Epithelial cell of proximal tubule (primary cell): Measurements from ENCODE around the gene CTAG1B. TPM values are rescaled to one million over a fixed set of nuclear protein-coding genes. Genes with fewer than 3 reads are reported as not detected.
"Not testable (repeated sequence)": the region's sequence is repeated elsewhere in the genome, so short reads cannot be mapped to it uniquely, and the experiment has no call there.

Experiments
- DNase-seq: peaks from one replicate; pipeline ENCODE4 v3.0.0-alpha.2; 2011; ENCODE audit warnings: low read depth
- H3K4me3 ChIP-seq: 2 replicates; pipeline ENCODE4 v1.5.1; 2011; ENCODE audit warnings: low read depth, mild to moderate bottlenecking, low read length
- total RNA-seq: library from RNA; depleted of rRNA; stranded (reverse); fragments of >200 nt; gene quantifications from 2 replicates; pipeline ENCODE4 v1.2.3, GENCODE V29; 2015
- TF ChIP-seq, protein P1 (sequence below): conservative IDR thresholded peaks from 2 replicates; pipeline ENCODE4 v1.5.1; 2012; ENCODE audit warnings: low read depth, mild to moderate bottlenecking, low read length

The CTAG1B gene
- total RNA-seq, 1 donor from 2014 or later: not detected

DNA sequence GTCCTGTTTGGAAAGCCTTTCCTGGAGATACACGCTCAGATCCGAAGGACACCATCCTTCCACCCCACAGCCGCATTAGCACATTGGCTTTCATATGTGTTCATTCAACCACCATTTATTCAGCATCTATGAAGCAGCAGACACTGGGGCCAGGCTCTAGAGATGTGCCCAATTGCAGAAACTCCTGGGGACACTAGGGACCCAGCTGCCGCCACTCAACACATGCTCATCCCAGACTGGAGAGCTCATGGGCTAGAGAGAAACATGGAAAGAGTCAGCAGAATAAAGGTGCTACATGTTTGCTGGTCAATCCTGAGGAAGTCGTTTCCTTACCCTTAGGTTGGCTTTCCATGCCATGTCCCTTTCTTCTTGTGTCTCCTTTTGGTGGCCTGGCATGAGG is 26.6 kb downstream of the CTAG1B start:
- TF ChIP-seq, protein P1, sequence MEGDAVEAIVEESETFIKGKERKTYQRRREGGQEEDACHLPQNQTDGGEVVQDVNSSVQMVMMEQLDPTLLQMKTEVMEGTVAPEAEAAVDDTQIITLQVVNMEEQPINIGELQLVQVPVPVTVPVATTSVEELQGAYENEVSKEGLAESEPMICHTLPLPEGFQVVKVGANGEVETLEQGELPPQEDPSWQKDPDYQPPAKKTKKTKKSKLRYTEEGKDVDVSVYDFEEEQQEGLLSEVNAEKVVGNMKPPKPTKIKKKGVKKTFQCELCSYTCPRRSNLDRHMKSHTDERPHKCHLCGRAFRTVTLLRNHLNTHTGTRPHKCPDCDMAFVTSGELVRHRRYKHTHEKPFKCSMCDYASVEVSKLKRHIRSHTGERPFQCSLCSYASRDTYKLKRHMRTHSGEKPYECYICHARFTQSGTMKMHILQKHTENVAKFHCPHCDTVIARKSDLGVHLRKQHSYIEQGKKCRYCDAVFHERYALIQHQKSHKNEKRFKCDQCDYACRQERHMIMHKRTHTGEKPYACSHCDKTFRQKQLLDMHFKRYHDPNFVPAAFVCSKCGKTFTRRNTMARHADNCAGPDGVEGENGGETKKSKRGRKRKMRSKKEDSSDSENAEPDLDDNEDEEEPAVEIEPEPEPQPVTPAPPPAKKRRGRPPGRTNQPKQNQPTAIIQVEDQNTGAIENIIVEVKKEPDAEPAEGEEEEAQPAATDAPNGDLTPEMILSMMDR: no peak
- DNase-seq: no peak
- no peak overlapping the region for H3K4me3 ChIP-seq

DNA sequence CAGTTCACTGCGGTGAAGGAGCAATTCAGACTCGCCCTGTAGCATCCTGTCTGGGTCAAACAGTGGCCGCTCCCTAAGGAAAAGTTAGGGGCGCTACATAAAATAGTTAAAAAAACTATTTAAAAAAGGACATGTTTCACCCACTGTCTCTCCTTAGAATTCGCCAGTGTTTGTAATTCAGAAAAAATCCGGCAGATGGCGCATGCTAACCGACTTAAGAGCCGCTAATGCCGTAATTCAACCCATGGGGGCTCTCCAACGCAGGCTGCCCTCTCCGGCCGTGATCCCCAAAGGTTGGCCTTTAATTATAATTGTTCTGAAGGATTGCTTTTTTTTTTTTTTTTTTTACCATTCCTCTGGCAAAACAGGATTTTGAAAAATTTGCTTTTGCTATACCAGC is 28.7 kb downstream of the CTAG1B start:
- H3K4me3 ChIP-seq, DNase-seq: not testable (repeated sequence)

DNA sequence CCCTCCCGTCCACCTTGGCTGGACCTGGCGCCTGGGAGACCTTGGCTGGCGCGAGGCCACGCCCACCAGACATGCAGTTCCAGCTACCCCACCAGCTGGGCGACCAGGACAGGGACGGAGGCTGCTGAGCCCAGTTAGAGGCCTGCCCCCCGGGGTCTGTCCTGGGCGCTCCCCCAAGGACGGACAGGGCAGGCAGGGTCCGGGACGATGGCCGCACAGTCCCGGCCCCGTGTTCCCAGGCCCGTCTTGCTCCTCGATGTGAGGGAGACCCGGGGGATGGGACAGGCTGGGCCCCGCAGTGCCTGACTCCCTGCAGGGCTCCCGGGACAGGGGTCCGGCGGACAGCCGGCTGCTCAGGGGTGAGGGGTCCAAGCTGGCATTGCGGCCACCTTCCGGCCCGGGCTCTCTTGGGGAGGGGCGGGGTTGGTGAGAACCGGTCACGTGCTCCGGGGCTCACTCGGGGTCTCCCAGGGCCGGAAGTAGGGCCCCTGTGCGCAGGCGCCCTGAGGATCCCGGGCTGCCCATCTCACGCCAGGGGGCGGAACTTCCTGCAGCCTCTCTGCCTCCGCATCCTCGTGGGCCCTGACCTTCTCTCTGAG is 34.4 kb downstream of the CTAG1B start, which contains the start of gene CTAG1A:
Gene CTAG1A, plus strand, starts transcription at position 549 of the 599 bp plus-strand sequence. CDS start 74 bp downstream, outside the sequence.
- H3K4me3 ChIP-seq: not testable (repeated sequence)

DNA sequence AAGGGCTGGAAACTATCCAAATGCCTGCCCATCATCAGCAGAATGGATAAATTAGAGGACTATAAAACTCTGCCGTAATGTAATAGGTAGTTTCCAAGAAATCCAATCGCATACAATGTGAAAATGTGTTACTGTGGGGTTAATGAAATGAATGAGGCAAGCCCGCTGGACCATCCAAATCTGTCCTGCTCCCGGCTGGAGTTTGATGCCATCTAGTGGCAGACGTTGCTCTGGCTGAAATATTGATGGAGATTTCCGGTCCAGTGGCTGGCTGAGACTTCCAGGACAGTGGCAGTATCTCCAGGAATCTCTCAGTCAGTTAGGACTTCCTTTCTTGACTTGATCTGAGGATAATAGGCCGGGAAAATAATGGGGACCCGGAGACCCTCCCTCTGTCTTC is 36.1 kb downstream of the CTAG1B start:
- not testable (repeated sequence) for H3K4me3 ChIP-seq, DNase-seq

More for the DNA sequence above, 34.4 kb downstream of the CTAG1B start, which contains the start of gene CTAG1A:
- not testable (repeated sequence) for DNase-seq

DNA sequence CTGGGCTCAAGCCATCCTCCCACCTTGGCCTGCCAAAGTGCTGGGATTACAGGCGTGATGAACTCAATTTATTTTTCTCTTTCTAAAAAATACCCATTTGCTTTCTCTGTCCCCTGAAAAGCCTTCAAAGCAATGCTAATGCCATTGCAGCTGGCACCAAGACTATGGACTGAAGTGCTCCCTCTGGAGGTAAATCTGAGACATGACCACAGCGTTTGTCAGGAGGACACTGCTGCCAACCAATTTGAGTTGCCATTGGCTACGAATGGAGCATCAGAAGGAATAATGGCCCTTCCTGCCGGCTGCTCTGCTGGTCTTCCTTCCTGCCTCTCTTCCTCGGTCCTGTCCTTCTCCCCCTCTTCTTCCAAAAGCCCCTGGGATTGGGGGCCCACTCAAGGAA is 44.0 kb downstream of the CTAG1B start:
- H3K4me3 ChIP-seq, DNase-seq: not testable (repeated sequence)

DNA sequence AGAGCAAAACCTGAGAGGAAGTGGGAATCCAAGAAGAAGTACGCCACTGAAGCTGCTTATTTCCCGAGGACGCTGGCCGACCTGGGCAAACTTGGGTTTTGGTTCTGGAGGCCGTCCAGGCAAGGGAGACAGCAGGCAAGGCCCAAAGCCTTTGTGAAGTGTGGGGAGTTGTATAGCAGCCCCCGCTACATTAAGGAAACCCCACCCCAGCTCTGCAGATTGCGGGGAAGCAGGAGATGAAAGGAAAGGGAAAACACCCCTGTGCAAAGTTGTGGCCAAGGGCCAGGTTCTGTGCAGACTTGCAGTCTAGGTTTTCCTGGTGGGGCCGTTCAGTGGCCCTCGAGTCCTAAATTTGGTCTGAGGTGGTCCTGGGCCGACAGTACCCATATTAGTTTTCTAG is 46.0 kb downstream of the CTAG1B start:
- DNase-seq, H3K4me3 ChIP-seq: not testable (repeated sequence)

DNA sequence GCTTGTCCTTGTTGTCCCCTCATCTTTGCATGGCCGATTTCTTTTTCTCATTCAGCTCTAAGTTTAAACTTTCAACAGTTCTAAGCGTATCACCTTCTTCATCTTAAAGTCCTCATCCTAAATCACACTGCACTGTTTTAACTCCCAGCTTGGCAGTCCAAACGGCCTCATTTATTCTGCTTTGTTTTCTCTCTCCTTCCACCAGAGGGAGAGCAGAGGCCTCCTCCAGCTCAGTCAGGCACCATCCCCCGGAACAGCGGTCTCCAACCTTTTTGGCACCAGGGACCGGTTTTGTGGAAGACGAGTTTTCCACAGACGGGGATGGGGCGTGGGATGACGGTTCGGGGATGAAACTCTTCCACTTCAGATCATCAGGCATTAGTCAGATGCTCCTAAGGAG is 48.7 kb downstream of the CTAG1B start:
- H3K4me3 ChIP-seq, DNase-seq: not testable (repeated sequence)

Other genes with a start within 250 kb of the CTAG1B start
- 953 and 1,430 TPM in 2 replicates for gene FLNA, start 244.6 kb downstream of the CTAG1B start, total RNA-seq
- gene EMD, start 240.0 kb downstream of the CTAG1B start, total RNA-seq: 50.7 and 63.0 TPM in 2 replicates
- gene RPL10, start 220.9 kb downstream of the CTAG1B start, total RNA-seq: 5,736 and 6,055 TPM in 2 replicates
- 20.7 and 27.7 TPM in 2 replicates for gene DNASE1L1, start 210.0 kb downstream of the CTAG1B start, total RNA-seq
- gene TAFAZZIN, start 207.7 kb downstream of the CTAG1B start, total RNA-seq: 33.6 and 55.8 TPM in 2 replicates
- 28.5 and 55.1 TPM in 2 replicates for gene ATP6AP1, start 190.6 kb downstream of the CTAG1B start, total RNA-seq
- 116 and 144 TPM in 2 replicates for gene GDI1, start 182.1 kb downstream of the CTAG1B start, total RNA-seq
- 51.1 and 74.1 TPM in 2 replicates for gene FAM50A, start 175.1 kb downstream of the CTAG1B start, total RNA-seq
- 5.9 and 14.6 TPM in 2 replicates for gene PLXNA3, start 161.0 kb downstream of the CTAG1B start, total RNA-seq
- gene LAGE3, start 140.0 kb downstream of the CTAG1B start, total RNA-seq: 23.0 and 28.4 TPM in 2 replicates
- 39.4 and 65.5 TPM in 2 replicates for gene UBL4A, start 132.7 kb downstream of the CTAG1B start, total RNA-seq
- 26.1 and 29.1 TPM in 2 replicates for gene SLC10A3, start 128.7 kb downstream of the CTAG1B start, total RNA-seq
- gene FAM3A, start 103.0 kb downstream of the CTAG1B start, total RNA-seq: 24.8 and 31.8 TPM in 2 replicates
- 70.5 and 84.1 TPM in 2 replicates for gene G6PD, start 72.4 kb downstream of the CTAG1B start, total RNA-seq
- gene IKBKG, start 71.7 kb downstream of the CTAG1B start, total RNA-seq: 15.8 and 21.4 TPM in 2 replicates
- not detected in 2 replicates for gene CTAG1A, start 34.1 kb downstream of the CTAG1B start, total RNA-seq
- gene CTAG2, start 34.3 kb upstream of the CTAG1B start, total RNA-seq: not detected in 2 replicates
- gene GAB3, start 131.8 kb upstream of the CTAG1B start, total RNA-seq: 0.14 TPM in 1 of 2 replicates, not detected in the other
- 41.2 and 66.1 TPM in 2 replicates for gene DKC1, start 143.6 kb upstream of the CTAG1B start, total RNA-seq
- 9.2 and 10.3 TPM in 2 replicates for gene MPP1, start 186.2 kb upstream of the CTAG1B start, total RNA-seq
- gene SMIM9, start 215.4 kb upstream of the CTAG1B start, total RNA-seq: not detected in 2 replicates